ENCODE measurements around the gene B3GAT3.

The B3GAT3 gene

DNA sequence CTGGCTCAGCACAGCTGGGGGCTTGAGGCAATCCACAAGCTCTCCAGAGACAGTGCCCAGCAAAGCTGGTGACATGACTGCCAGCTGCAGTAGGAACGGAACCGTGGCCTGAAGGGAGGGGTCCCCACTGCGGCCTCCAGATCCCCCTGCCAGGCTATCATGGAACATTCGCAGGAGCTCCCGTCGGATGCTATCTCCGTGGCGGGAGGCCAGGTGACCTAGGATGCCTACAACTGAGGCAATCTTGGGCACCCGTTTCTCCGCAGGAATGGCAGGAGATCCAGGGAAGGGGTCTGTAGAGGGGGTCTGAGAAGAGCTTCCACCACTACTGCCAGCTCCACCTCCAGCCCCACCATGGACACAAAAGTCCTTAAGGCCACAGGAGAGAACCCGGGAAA lies 27.2 kb upstream of the B3GAT3 start:
- no peak overlapping the region for H2AFZ ChIP-seq (ENCODE audit: low read depth, low read length)
- no peaks in the 10 kb centered on the region for H3K9me3 ChIP-seq (ENCODE audit: insufficient read depth, low read length, severe bottlenecking)
- DNase-seq (no peak), ATAC-seq (ENCODE audit: insufficient read depth, low read depth) (no peak)
- H3K79me2 ChIP-seq (ENCODE audit: insufficient read depth, low read length) = peaks cover 72% of the 10 kb centered on the region
- H3K9ac ChIP-seq (ENCODE audit: low read depth, low read length) = no peak overlapping the region
- peaks cover 38% of the 10 kb centered on the region for H3K36me3 ChIP-seq (ENCODE audit: insufficient read depth, low read length)
- peaks cover 12% of the 10 kb centered on the region for H4K20me1 ChIP-seq (ENCODE audit: insufficient read depth, low read length)
- H3K4me2 ChIP-seq (ENCODE audit: insufficient read depth, low read length) = no peak overlapping the region
- H3K4me3 ChIP-seq (ENCODE audit: low read depth in 1 of 2, low read length in 2 of 2) = no peak overlapping the region
- no peaks in the 10 kb centered on the region for H3K27me3 ChIP-seq (ENCODE audit: insufficient read depth, low read length, poor library complexity)
- no peak overlapping the region for H3K27ac ChIP-seq (ENCODE audit: low read length)
- no peak for TF ChIP-seq CTCF (IDR thresholded peaks at IDR 0.05; ENCODE audit: borderline replicate concordance, extremely low read depth, low read length, poor library complexity, severe bottlenecking)
- TF ChIP-seq EZH2 (IDR thresholded peaks at IDR 0.05; ENCODE audit: borderline replicate concordance, low read depth, low read length, severe bottlenecking) = no peak
- H3K4me1 ChIP-seq (ENCODE audit: insufficient read depth, low read length) = peaks cover 54% of the 10 kb centered on the region

DNA sequence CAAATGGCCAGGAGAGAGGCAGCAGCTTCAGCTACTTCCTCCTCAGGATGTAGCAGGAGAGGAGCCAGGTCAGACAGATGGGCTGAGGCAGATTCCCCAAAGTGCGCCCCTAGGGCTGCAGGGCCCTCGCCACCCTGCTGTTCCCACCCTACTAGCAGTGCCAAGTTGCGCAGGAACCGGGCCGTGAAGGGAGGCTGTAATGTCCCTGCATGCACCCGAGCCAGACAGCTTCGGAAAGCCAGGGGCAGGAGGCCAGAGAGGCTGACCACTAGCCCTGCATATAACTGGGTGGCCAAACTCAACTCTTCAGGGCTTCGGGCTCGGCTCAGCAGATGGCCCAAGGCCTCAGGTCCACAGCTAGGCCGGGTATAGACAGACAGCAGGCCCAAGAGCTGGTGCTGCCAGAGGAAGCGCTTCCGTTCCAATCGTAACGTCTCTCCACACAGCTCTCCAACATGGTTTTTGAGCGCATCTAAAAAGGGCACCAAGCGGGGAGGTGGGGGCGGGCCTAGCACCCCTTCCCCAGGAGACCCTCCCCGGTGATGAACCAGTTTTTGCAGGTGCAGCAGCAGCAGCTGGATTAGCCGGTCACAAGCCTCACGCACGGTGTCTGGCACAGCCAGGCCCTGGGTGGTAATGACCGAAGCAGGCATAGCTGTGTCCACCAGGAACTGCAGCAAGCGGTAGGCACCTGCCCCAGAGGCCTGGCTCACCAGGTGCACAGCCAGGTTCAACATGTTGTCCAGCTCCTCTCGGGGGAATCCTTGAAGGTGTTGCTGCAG lies 26.6 kb upstream of the B3GAT3 start:
- TF ChIP-seq CTCF (IDR thresholded peaks at IDR 0.05; ENCODE audit: borderline replicate concordance, extremely low read depth, low read length, poor library complexity, severe bottlenecking) (no peak), EZH2 (IDR thresholded peaks at IDR 0.05; ENCODE audit: borderline replicate concordance, low read depth, low read length, severe bottlenecking) (no peak)
- DNase-seq = no peak
- no peak for ATAC-seq (ENCODE audit: insufficient read depth, low read depth)
- Histone ChIP-seq H2AFZ (ENCODE audit: low read depth, low read length) (no peak overlapping the region), H3K9ac (ENCODE audit: low read depth, low read length) (peak overlapping the region; percentile 43), H3K4me3 (ENCODE audit: low read depth in 1 of 2, low read length in 2 of 2) (no peak overlapping the region), H3K36me3 (ENCODE audit: insufficient read depth, low read length) (peaks cover 43% of the 10 kb centered on the region), H3K4me2 (ENCODE audit: insufficient read depth, low read length) (no peak overlapping the region), H3K79me2 (ENCODE audit: insufficient read depth, low read length) (peaks cover 78% of the 10 kb centered on the region), H4K20me1 (ENCODE audit: insufficient read depth, low read length) (peaks cover 12% of the 10 kb centered on the region), H3K27ac (ENCODE audit: low read length) (peak overlapping the region; percentile 2; the same call in 1 of the 2 replicates), H3K27me3 (ENCODE audit: insufficient read depth, low read length, poor library complexity) (no peaks in the 10 kb centered on the region), H3K9me3 (ENCODE audit: insufficient read depth, low read length, severe bottlenecking) (no peaks in the 10 kb centered on the region), H3K4me1 (ENCODE audit: insufficient read depth, low read length) (peaks cover 53% of the 10 kb centered on the region)

DNA sequence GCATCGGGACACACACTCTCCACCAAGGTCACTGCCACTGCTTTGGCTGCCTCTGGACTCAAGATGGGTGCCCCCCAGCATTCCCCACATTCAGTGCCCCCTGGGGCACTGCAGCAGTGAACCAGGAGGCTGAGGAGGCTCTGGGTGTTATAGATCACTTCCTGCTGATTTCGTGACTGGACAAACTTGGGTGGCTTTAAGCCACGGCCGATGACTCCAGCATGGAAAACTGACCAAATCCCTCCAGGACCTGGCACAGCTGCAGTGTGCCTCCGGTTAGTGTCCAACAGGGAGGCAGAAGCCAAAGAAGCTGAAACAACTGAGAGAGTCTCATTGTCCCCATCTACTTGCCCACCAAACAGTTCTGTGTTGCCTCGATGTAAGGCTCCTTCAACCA lies 25.8 kb upstream of the B3GAT3 start:
- ATAC-seq (ENCODE audit: insufficient read depth, low read depth) = no peak
- Histone ChIP-seq H3K9ac (ENCODE audit: low read depth, low read length) (peak overlapping the region; percentile 43), H3K4me1 (ENCODE audit: insufficient read depth, low read length) (peaks cover 51% of the 10 kb centered on the region), H2AFZ (ENCODE audit: low read depth, low read length) (no peak overlapping the region), H3K27ac (ENCODE audit: low read length) (peak overlapping the region; percentile 66; the same call in 1 of the 2 replicates), H3K36me3 (ENCODE audit: insufficient read depth, low read length) (peaks cover 48% of the 10 kb centered on the region), H3K4me2 (ENCODE audit: insufficient read depth, low read length) (peak overlapping the region; percentile 70), H3K79me2 (ENCODE audit: insufficient read depth, low read length) (peaks cover 81% of the 10 kb centered on the region), H4K20me1 (ENCODE audit: insufficient read depth, low read length) (peaks cover 14% of the 10 kb centered on the region), H3K9me3 (ENCODE audit: insufficient read depth, low read length, severe bottlenecking) (no peaks in the 10 kb centered on the region), H3K27me3 (ENCODE audit: insufficient read depth, low read length, poor library complexity) (no peaks in the 10 kb centered on the region), H3K4me3 (ENCODE audit: low read depth in 1 of 2, low read length in 2 of 2) (no peak overlapping the region)
- TF ChIP-seq CTCF (IDR thresholded peaks at IDR 0.05; ENCODE audit: borderline replicate concordance, extremely low read depth, low read length, poor library complexity, severe bottlenecking) (no peak), EZH2 (IDR thresholded peaks at IDR 0.05; ENCODE audit: borderline replicate concordance, low read depth, low read length, severe bottlenecking) (no peak)
- DNase-seq = no peak

Data from DND-41 (cell line).